ENCODE data around the gene CST9L. TPM values are rescaled to one million over a fixed set of nuclear protein-coding genes. Genes with fewer than 3 reads are reported as not detected.

Gene CST9L
- total and polyA plus RNA-seq, 7 experiments from 2014 or later: not detected

GRCh38 chr20:23565503-23566045 is 2.7 kb downstream of the CST9L start:
- ChIA-PET CTCF (no interaction called here), POLR2A (no interaction called here)
- Mint-ChIP-seq H3K36me3 (peaks cover 0 to 4% (median 0%) of the 10 kb centered on the region in 5 donors), H3K27me3 (peaks cover 0 to 39% (median 16%) of the 10 kb centered on the region in 5 donors), H3K27ac (no peak overlapping the region), H3K4me1 (peaks cover 0 to 1% (median 0%) of the 10 kb centered on the region in 7 donors), H3K9me3 (peaks cover 0 to 34% (median 13%) of the 10 kb centered on the region in 11 donors), H3K4me3 (no peak overlapping the region)
- H3K4me1 ChIP-seq (ENCODE audit: control insufficient read depth in 2 of 2, insufficient read depth in 2 of 2, low read length in 2 of 2): no peaks in the 10 kb centered on the region
- intact Hi-C loops (cut with micrococcal nuclease): no loop called here
- ATAC-seq: no peak
- H3K4me3 ChIP-seq (ENCODE audit: low read length): no peak overlapping the region
- no peaks in the 10 kb centered on the region for H3K36me3 ChIP-seq (ENCODE audit: control insufficient read depth in 2 of 3, insufficient read depth in 3 of 3, low read length in 3 of 3)
- no peak overlapping the region for H3K27ac ChIP-seq (ENCODE audit: low read depth, low read length)
- H3K9me3 ChIP-seq (ENCODE audit: control insufficient read depth in 2 of 3, low read length in 3 of 3): peaks cover 0 to 16% (median 0%) of the 10 kb centered on the region in 3 experiments
- H3K27me3 ChIP-seq (ENCODE audit: control insufficient read depth in 2 of 2, insufficient read depth in 2 of 2, low read length in 2 of 2): no peaks in the 10 kb centered on the region
- DNase-seq: no peak

DNA sequence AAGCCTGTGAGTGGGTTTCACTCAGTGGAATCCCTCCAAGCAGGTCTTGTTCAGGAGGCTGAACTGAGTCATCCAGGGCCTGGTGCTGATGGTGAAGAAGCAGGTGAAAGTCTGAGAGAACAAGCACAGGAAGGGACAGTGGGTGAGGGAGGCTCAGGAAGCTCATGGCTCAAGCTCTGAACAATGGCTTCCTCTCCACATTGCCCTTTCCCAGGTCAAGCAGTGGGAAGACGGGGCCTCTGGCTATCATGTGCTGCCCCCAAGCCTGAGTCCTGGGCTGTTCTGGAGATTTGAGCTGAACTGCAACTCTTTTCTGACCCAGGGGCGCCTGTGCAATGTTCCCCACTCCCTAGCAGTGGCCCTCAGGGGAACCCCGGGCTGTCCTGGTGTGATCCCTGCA is 3.4 kb downstream of the CST9L start:
- intact Hi-C loops (cut with micrococcal nuclease): no loop called here
- Mint-ChIP-seq H3K27me3 (peaks cover 0 to 39% (median 16%) of the 10 kb centered on the region in 5 donors), H3K27ac (no peak overlapping the region), H3K9me3 (peaks cover 2 to 40% (median 14%) of the 10 kb centered on the region in 11 donors), H3K36me3 (peaks cover 0 to 6% (median 0%) of the 10 kb centered on the region in 5 donors), H3K4me1 (peaks cover 0 to 1% (median 0%) of the 10 kb centered on the region in 7 donors), H3K4me3 (no peak overlapping the region)
- H3K4me3 ChIP-seq (ENCODE audit: low read length): no peak overlapping the region
- CTCF ChIA-PET: no interaction called here
- no peak overlapping the region for H3K27ac ChIP-seq (ENCODE audit: low read depth, low read length)
- ATAC-seq (no peak), DNase-seq (no peak)
- no peaks in the 10 kb centered on the region for H3K4me1 ChIP-seq (ENCODE audit: control insufficient read depth in 2 of 2, insufficient read depth in 2 of 2, low read length in 2 of 2)
- POLR2A ChIA-PET: no interaction called here
- peaks cover 0 to 16% (median 0%) of the 10 kb centered on the region in 3 experiments for H3K9me3 ChIP-seq (ENCODE audit: control insufficient read depth in 2 of 3, low read length in 3 of 3)
- H3K27me3 ChIP-seq (ENCODE audit: control insufficient read depth in 2 of 2, insufficient read depth in 2 of 2, low read length in 2 of 2): no peaks in the 10 kb centered on the region
- H3K36me3 ChIP-seq (ENCODE audit: control insufficient read depth in 2 of 3, insufficient read depth in 3 of 3, low read length in 3 of 3): no peaks in the 10 kb centered on the region

DNA sequence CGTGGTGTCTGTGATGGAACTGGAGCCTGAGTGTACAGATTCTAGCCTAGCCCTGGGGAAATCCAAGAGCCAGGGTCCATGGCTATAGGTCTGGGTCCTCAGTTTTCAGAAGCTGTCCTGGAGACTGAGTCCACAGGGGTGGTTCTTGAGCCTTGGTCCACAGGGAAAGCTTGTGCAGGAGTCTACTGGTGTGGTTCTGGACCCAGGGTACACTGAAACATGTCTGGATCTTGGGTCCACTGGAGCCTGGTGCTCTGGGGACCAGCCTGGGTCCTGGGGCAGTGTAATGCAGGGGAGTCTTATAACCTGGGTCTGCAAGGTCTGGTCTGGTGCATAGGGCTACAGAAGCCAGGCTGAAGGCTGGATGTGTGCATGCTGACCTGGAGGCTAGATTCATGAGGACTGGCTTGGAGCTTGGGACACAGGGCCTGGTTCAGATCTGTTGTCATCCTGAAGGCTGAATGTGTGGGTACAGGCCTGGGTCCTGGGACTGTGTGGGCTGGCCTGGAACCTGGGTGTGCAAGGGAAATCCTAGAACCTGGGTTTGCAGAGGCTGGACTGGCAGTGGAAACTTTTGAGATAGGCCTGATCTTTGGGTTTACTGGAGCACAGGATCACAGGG is 5.5 kb downstream of the CST9L start:
- DNase-seq (no peak), ATAC-seq (no peak)
- Mint-ChIP-seq H3K4me3 (no peak overlapping the region), H3K27ac (no peak overlapping the region), H3K36me3 (peaks cover 0 to 6% (median 1%) of the 10 kb centered on the region in 5 donors), H3K9me3 (peaks cover 2 to 55% (median 21%) of the 10 kb centered on the region in 11 donors), H3K4me1 (peaks cover 0 to 1% (median 0%) of the 10 kb centered on the region in 7 donors), H3K27me3 (peaks cover 4 to 45% (median 20%) of the 10 kb centered on the region in 5 donors)
- intact Hi-C loops (cut with micrococcal nuclease): no loop called here
- peaks cover 0 to 16% (median 0%) of the 10 kb centered on the region in 3 experiments for H3K9me3 ChIP-seq (ENCODE audit: control insufficient read depth in 2 of 3, low read length in 3 of 3)
- ChIA-PET CTCF (no interaction called here), POLR2A (no interaction called here)
- H3K27me3 ChIP-seq (ENCODE audit: control insufficient read depth in 2 of 2, insufficient read depth in 2 of 2, low read length in 2 of 2): no peaks in the 10 kb centered on the region
- no peaks in the 10 kb centered on the region for H3K36me3 ChIP-seq (ENCODE audit: control insufficient read depth in 2 of 3, insufficient read depth in 3 of 3, low read length in 3 of 3)
- no peaks in the 10 kb centered on the region for H3K4me1 ChIP-seq (ENCODE audit: control insufficient read depth in 2 of 2, insufficient read depth in 2 of 2, low read length in 2 of 2)
- H3K27ac ChIP-seq (ENCODE audit: low read depth, low read length): no peak overlapping the region
- H3K4me3 ChIP-seq (ENCODE audit: low read length): no peak overlapping the region

DNA sequence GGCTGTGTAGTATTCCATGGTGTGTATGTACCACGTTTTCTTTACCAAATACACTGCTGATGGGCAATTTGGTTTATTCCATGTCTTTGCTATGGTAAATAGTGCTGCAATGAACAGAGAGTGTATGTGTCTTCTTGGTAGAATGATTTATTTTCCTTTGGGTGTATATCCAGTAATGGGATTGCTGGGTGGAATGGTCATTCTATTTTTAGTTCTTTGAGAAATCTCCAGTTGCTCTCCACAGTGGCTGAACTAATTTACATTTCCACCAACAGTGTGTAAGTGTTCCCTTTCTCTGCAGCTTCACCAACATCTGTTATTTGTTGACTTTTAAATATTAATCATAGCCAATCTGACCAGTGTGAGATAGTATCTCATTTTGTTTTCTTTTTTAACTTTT is 13.9 kb downstream of the CST9L start:
- Mint-ChIP-seq H3K36me3 (peaks cover 0 to 6% (median 0%) of the 10 kb centered on the region in 5 donors), H3K4me1 (no peaks in the 10 kb centered on the region), H3K4me3 (no peak overlapping the region), H3K27ac (no peak overlapping the region), H3K27me3 (peaks cover under 1 to 33% (median 12%) of the 10 kb centered on the region in 5 donors), H3K9me3 (peaks cover 0 to 17% (median 9%) of the 10 kb centered on the region in 11 donors)
- intact Hi-C loops (cut with micrococcal nuclease): no loop called here
- no peaks in the 10 kb centered on the region for H3K4me1 ChIP-seq (ENCODE audit: control insufficient read depth in 2 of 2, insufficient read depth in 2 of 2, low read length in 2 of 2)
- no peaks in the 10 kb centered on the region for H3K9me3 ChIP-seq (ENCODE audit: control insufficient read depth in 2 of 3, low read length in 3 of 3)
- H3K36me3 ChIP-seq (ENCODE audit: control insufficient read depth in 2 of 3, insufficient read depth in 3 of 3, low read length in 3 of 3): no peaks in the 10 kb centered on the region
- H3K4me3 ChIP-seq (ENCODE audit: low read length): no peak overlapping the region
- no peak overlapping the region for H3K27ac ChIP-seq (ENCODE audit: low read depth, low read length)
- ChIA-PET POLR2A (no interaction called here), CTCF (no interaction called here)
- DNase-seq (no peak), ATAC-seq (no peak)
- no peaks in the 10 kb centered on the region for H3K27me3 ChIP-seq (ENCODE audit: control insufficient read depth in 2 of 2, insufficient read depth in 2 of 2, low read length in 2 of 2)

GRCh38 chr20:23551786-23552185 is 16.5 kb downstream of the CST9L start:
- Histone ChIP-seq H3K9me3 (ENCODE audit: control insufficient read depth in 2 of 3, low read length in 3 of 3) (no peaks in the 10 kb centered on the region), H3K4me3 (ENCODE audit: low read length) (no peak overlapping the region), H3K27me3 (ENCODE audit: control insufficient read depth in 2 of 2, insufficient read depth in 2 of 2, low read length in 2 of 2) (no peaks in the 10 kb centered on the region), H3K27ac (ENCODE audit: low read depth, low read length) (no peak overlapping the region), H3K4me1 (ENCODE audit: control insufficient read depth in 2 of 2, insufficient read depth in 2 of 2, low read length in 2 of 2) (no peaks in the 10 kb centered on the region), H3K36me3 (ENCODE audit: control insufficient read depth in 2 of 3, insufficient read depth in 3 of 3, low read length in 3 of 3) (no peaks in the 10 kb centered on the region)
- Mint-ChIP-seq H3K36me3 (no peaks in the 10 kb centered on the region), H3K27me3 (peaks cover 0 to 19% (median 3%) of the 10 kb centered on the region in 5 donors), H3K4me3 (no peak overlapping the region), H3K4me1 (no peaks in the 10 kb centered on the region), H3K27ac (no peak overlapping the region), H3K9me3 (peaks cover 0 to 4% (median 0%) of the 10 kb centered on the region in 11 donors)
- CTCF ChIA-PET: no interaction called here
- POLR2A ChIA-PET: no interaction called here
- intact Hi-C loops (cut with micrococcal nuclease): no loop called here
- no peak for ATAC-seq
- no peak for DNase-seq

DNA sequence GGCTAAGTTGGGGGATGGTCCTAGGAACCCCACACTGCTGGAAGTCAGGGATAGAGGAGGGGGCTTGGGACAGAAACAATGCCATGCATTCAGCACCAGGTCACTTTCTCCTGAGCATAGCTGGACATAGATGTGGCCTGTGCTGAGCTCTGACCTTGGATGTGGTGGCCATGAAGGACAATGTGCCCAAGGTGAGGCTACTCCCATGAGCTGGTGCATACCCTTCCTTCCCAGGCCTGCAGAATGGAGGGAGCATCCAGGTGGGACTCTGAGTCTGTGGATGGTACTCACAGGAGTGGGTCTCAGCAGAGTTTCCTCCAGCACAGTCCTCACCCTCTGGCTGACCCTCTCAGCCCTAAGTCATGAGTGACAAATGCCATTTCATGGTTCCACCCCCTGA is 16.9 kb downstream of the CST9L start:
- CTCF ChIA-PET: no interaction called here
- no peaks in the 10 kb centered on the region for H3K36me3 ChIP-seq (ENCODE audit: control insufficient read depth in 2 of 3, insufficient read depth in 3 of 3, low read length in 3 of 3)

DNA sequence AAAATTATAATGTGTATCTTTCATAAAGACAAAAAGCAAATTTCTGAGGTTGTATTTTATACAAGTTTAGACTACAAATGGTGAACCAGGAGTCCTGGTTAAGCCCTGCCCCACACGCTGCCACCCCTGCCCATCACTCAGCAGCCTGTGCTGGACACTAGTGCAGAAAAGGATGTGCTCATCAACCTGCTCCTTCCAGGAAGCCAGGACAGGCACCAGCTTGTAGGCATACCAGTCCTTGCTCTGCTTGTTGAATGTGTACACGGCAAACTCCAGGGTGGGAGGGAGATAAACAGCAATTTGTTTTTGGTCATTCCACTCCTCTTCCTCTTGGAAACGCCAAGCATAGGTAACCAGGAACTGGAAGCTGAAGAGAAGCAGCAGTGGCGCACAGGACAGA is 18.1 kb downstream of the CST9L start:
- Histone ChIP-seq H3K36me3 (ENCODE audit: control insufficient read depth in 2 of 3, insufficient read depth in 3 of 3, low read length in 3 of 3) (no peaks in the 10 kb centered on the region), H3K4me1 (ENCODE audit: control insufficient read depth in 2 of 2, insufficient read depth in 2 of 2, low read length in 2 of 2) (no peaks in the 10 kb centered on the region), H3K4me3 (ENCODE audit: low read length) (no peak overlapping the region), H3K27ac (ENCODE audit: low read depth, low read length) (no peak overlapping the region), H3K27me3 (ENCODE audit: control insufficient read depth in 2 of 2, insufficient read depth in 2 of 2, low read length in 2 of 2) (no peaks in the 10 kb centered on the region), H3K9me3 (ENCODE audit: control insufficient read depth in 2 of 3, low read length in 3 of 3) (no peaks in the 10 kb centered on the region)
- Mint-ChIP-seq H3K36me3 (no peaks in the 10 kb centered on the region), H3K9me3 (peaks cover 0 to 4% (median 0%) of the 10 kb centered on the region in 11 donors), H3K4me1 (no peaks in the 10 kb centered on the region), H3K4me3 (no peak overlapping the region), H3K27ac (no peak overlapping the region), H3K27me3 (peaks cover 0 to 23% (median 3%) of the 10 kb centered on the region in 5 donors)
- POLR2A ChIA-PET: no interaction called here
- DNase-seq: no peak
- CTCF ChIA-PET: no interaction called here
- intact Hi-C loops (cut with micrococcal nuclease): no loop called here
- ATAC-seq: no peak

More for the DNA sequence above, 16.9 kb downstream of the CST9L start:
- H3K27ac ChIP-seq (ENCODE audit: low read depth, low read length): no peak overlapping the region
- intact Hi-C loops (cut with micrococcal nuclease): no loop called here
- H3K36me3 Mint-ChIP-seq: no peaks in the 10 kb centered on the region
- no peak overlapping the region for H3K27ac Mint-ChIP-seq
- H3K9me3 ChIP-seq (ENCODE audit: control insufficient read depth in 2 of 3, low read length in 3 of 3): no peaks in the 10 kb centered on the region
- H3K27me3 ChIP-seq (ENCODE audit: control insufficient read depth in 2 of 2, insufficient read depth in 2 of 2, low read length in 2 of 2): no peaks in the 10 kb centered on the region
- no peaks in the 10 kb centered on the region for H3K4me1 Mint-ChIP-seq
- no peak overlapping the region for H3K4me3 Mint-ChIP-seq
- peaks cover 0 to 4% (median 0%) of the 10 kb centered on the region in 11 donors for H3K9me3 Mint-ChIP-seq
- peaks cover 0 to 19% (median 3%) of the 10 kb centered on the region in 5 donors for H3K27me3 Mint-ChIP-seq
- ATAC-seq (no peak), DNase-seq (no peak)
- no peak overlapping the region for H3K4me3 ChIP-seq (ENCODE audit: low read length)
- POLR2A ChIA-PET: no interaction called here
- H3K4me1 ChIP-seq (ENCODE audit: control insufficient read depth in 2 of 2, insufficient read depth in 2 of 2, low read length in 2 of 2): no peaks in the 10 kb centered on the region
